Panc1 (cell line): ENCODE results near the gene OR2T1. TPM values are rescaled to one million over a fixed set of nuclear protein-coding genes. Genes with fewer than 3 reads are reported as not detected.
"Not testable (repeated sequence)": the region's sequence is repeated elsewhere in the genome, so short reads cannot be mapped to it uniquely, and the experiment has no call there.

Source experiments
- ATAC-seq: fragments of 200-7000 bp; cut with Tn5 transposase; 2 replicates; pipeline ENCODE4 v1.9.1; 2020; ENCODE audit warnings: mild to moderate bottlenecking, moderate library complexity
- BruUV-seq: library from RNA; stranded (reverse); fragments of 400-500 nt; replicated peaks from 2 replicates; lab custom pipeline; 2021; lab: Mats Ljungman, UMichigan
- CTCF ChIA-PET: fragments of 300-600 bp; sonication (Branson Sonifier 250); formaldehyde crosslinking; loops from one replicate; lab custom pipeline; 2022; ENCODE audit warnings: antibody characterized with exemption; lab: Charles Lee
- POLR2A ChIA-PET: fragments of 300-600 bp; sonication (Branson Sonifier 250); formaldehyde crosslinking; loops from one replicate; lab custom pipeline; 2022; ENCODE audit warnings: antibody characterized with exemption; lab: Charles Lee
- DNase-seq: peaks from one replicate; pipeline ENCODE4 v3.0.0-alpha.2; 2010; ENCODE audit warnings: low read depth, low spot score
- H3K27ac ChIP-seq: 2 replicates; pipeline ENCODE4 v1.5.1; 2011; ENCODE audit warnings: mild to moderate bottlenecking, low read length, inconsistent platforms
- H3K27me3 ChIP-seq: fragments of 200-500 bp; sonication (Bioruptor generic); 2 replicates; pipeline ENCODE4 v1.6.0; 2014; ENCODE audit warnings: low read length, inconsistent platforms; ENCODE audit not compliant: control insufficient read depth, insufficient read depth
- H3K36me3 ChIP-seq: fragments of 200-500 bp; sonication (Bioruptor generic); 2 replicates; pipeline ENCODE4 v1.5.1; 2014; ENCODE audit warnings: inconsistent platforms, mild to moderate bottlenecking, low read length, moderate library complexity; ENCODE audit not compliant: control insufficient read depth, insufficient read depth
- H3K4me1 ChIP-seq: 2 replicates; pipeline ENCODE4 v1.5.1; 2011; ENCODE audit warnings: inconsistent platforms, mild to moderate bottlenecking, low read length, moderate library complexity; ENCODE audit not compliant: control insufficient read depth, insufficient read depth
- H3K4me3 ChIP-seq, 2 experiments: 2 replicates each; pipeline ENCODE4 v1.5.1; 2011 to 2012; ENCODE audit warnings: low read depth in 2 of 2, low read length in 2 of 2, mild to moderate bottlenecking in 2 of 2, inconsistent platforms in 1 of 2, moderate library complexity in 1 of 2
- H3K9me3 ChIP-seq: fragments of 200-500 bp; sonication (Bioruptor generic); 2 replicates; pipeline ENCODE4 v1.5.1; 2014; ENCODE audit warnings: low read depth, mild to moderate bottlenecking, inconsistent platforms, low read length, moderate library complexity; ENCODE audit not compliant: control insufficient read depth, insufficient read depth
- in situ Hi-C: cut with HindIII; loops from 2 replicates; pipeline ENCODE4 v1.10.0; 2016; ENCODE audit warnings: low sequenced_read_pairs, low pct_unique_long_range_greater_than_20kb
- intact Hi-C: fragments of 100-400 bp; cut with micrococcal nuclease; formaldehyde crosslinking; loops from one replicate; pipeline ENCODE4 v1.10.0; 2022; ENCODE audit not compliant: unreplicated experiment
- total RNA-seq: library from RNA; stranded (reverse); gene quantifications from one replicate; pipeline ENCODE4 v1.2.1, GENCODE V29; 2021; ENCODE audit not compliant: unreplicated experiment

The OR2T1 gene
- total RNA-seq, 1 experiment from 2014 or later, result not detected

DNA sequence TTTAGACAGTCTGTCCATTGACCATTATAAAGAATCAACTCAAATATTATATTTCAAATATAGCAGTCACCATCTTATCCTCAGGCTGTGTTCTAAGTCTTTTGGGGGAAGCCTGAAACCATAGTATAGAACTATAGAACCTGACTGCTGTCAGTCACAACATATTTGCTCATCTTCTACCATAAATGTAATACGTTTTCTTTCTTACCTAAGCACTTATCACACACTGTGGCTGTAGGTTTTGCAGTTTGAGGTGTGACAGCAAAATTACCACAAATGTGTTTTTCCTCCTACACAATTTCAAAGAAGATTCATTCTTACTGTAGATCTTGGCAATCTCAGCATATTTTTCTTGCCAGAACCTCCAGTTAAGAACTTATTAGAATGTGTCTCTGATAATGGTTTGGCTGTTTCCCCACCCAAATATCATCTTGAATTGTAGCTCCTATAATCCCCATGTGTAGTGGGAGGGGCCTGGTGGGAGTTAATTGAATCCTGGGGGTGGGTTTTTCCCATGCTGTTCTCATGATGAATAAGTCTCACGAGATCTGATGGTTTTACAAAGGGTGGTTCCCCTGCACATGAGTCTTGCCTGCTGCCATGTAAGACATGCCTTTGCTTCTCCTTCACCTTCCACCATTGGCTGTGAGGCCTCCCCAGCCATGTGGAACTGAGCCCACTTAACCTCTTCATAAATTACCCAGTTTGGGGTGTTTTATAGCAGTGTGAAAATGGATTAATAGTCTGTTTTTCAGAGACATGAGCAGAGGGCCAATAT, 39.8 kb downstream of the OR2T1 start:
- H3K27ac ChIP-seq, BruUV-seq, H3K4me3 ChIP-seq, DNase-seq, intact Hi-C loops, ATAC-seq, H3K36me3 ChIP-seq, H3K9me3 ChIP-seq, CTCF ChIA-PET, H3K27me3 ChIP-seq, POLR2A ChIA-PET, in situ Hi-C loops, H3K4me1 ChIP-seq: not testable (repeated sequence)

DNA sequence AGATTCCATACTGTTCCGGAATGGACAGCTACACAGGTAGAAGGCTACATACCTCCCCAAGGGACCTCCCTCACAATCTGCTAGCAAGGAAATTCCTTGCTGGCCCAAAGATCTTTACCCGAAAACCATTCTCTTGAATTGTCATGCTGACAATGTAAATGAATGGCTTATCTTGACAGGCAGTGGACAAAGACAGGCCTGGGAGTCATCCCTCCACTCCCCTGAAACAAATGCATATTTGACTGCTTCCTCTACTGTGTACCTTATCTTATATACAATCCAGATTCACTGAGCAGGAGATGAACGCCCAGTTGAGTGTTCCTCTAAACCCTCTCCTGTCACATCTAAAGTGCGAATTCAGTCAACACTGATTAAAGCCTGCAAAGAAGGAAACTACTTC, 41.8 kb downstream of the OR2T1 start:
- H3K36me3 ChIP-seq, H3K4me3 ChIP-seq, H3K4me1 ChIP-seq, ATAC-seq, in situ Hi-C loops, H3K27ac ChIP-seq, H3K9me3 ChIP-seq, POLR2A ChIA-PET, BruUV-seq, H3K27me3 ChIP-seq, DNase-seq, intact Hi-C loops, CTCF ChIA-PET: not testable (repeated sequence)

DNA sequence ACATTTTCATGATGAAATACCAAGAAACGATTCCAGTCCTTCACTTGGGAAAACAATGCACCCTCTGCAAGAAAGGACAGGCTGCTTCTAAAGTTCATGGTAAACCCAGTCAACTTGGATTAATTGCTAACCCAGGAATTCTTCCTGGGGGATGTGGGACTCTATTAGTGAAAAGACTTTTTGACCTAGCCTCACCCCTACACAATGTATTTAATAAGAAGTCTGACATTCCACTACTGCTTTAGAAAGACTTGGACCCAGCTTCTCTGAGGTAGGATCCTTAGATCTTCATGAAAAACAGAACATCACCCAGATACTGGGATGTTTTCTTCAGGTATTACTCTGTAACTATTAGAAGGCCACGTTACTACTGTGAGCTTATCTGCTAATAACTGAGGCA, 42.6 kb downstream of the OR2T1 start, which contains the start of gene OR2T2:
OR2T2 (plus strand) TSS at position 239 of the 400 bp plus-strand sequence. CDS start 7,161 bp downstream, outside the sequence.
- H3K27me3 ChIP-seq, ATAC-seq, H3K4me3 ChIP-seq, intact Hi-C loops, in situ Hi-C loops, POLR2A ChIA-PET, H3K4me1 ChIP-seq, CTCF ChIA-PET, BruUV-seq, DNase-seq, H3K36me3 ChIP-seq, H3K27ac ChIP-seq, H3K9me3 ChIP-seq: not testable (repeated sequence)

DNA sequence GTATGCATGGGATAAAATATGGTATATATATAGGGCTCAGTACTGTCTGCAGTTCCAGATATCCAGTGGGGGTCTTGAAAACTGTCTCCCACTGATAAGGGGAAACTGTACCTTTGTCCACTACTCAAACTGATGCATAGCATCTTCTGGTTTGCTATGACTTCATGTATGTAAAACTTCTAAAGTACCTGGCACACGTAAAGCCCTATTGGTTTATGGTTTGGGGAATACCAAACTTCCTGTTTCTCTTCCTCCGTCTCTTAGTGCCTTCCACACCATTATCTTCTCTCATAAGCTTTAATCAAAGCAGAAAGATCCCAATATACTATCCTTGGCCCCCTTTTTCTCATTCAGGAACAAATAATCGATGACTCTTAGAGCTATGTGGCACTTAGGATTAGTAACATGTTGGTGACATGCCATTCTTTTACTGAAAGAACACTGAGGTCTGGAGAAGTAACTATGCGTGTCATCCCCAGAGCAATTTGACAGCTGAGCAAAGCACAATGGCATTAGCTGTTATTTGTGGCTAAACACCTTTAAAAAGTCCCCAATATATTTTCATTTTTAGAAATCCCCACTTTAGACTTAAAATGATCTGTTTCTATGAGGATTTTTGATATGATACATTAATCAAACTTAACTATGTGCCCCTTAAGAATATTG, 45.7 kb downstream of the OR2T1 start:
- DNase-seq, intact Hi-C loops, H3K27me3 ChIP-seq, H3K9me3 ChIP-seq, BruUV-seq, H3K4me3 ChIP-seq, H3K4me1 ChIP-seq, in situ Hi-C loops, H3K36me3 ChIP-seq, H3K27ac ChIP-seq, POLR2A ChIA-PET, CTCF ChIA-PET, ATAC-seq: not testable (repeated sequence)

DNA sequence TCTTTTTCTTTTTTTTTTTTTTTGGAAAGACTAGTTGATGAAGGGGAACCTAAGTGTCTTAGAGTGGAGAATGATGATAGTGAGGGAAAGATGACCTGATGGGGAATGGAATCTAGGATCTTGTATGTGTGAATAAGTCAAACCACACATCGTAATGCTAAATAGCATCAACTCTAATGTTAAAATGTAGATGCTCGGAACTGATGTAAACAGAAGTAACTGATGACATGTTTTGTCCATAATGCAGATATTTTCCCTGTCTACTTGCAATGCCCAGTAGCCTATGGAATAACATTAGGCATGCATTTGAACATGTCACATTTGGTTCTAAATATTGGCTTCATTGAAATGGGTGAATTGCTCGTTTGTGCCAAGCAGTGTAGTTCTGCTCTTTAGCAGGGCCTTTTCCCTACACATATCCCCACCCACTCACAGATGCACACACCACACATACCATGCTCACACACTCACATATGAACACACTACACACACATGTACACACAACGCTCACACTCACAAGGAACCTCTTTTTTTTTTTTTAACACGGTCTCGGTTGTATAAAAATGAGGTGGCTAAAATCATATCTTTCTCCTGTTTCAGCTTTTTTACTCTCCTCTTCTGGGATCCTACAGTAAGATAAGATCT, 47.1 kb downstream of the OR2T1 start:
- H3K27me3 ChIP-seq, H3K4me3 ChIP-seq, H3K4me1 ChIP-seq, H3K27ac ChIP-seq, BruUV-seq, H3K36me3 ChIP-seq, CTCF ChIA-PET, ATAC-seq, intact Hi-C loops, POLR2A ChIA-PET, DNase-seq, in situ Hi-C loops, H3K9me3 ChIP-seq: not testable (repeated sequence)

DNA sequence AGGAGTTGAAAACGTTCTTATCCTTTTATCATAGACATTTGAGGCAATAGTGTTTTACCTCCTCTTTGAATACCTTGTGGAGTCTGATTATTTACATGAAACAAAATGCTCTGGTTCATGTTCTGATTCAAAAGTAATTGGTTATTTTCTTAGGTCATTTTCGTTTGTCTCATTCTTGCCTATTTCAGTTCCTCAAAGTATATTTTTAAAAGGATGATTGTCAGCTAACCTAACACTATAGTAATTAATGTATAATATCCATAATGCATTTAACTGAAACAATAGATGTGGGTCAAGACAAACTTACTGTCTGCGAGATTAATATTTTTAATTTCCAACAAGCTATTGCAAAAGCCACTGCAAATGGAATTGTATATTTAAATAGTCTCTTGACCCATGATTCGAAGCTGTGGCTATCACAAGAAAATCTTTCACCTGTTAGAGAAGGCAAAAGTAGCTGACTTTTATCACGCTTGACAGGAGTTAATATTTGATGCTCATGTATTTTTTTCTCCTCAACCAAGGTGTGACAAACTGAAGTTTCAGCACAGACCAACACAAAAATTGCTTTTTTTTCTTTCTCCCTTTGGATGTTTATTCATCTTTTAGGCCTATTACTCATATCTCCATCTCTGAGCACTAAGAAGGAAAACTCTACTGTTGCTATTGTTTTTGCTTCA, 47.8 kb downstream of the OR2T1 start:
- H3K9me3 ChIP-seq, intact Hi-C loops, POLR2A ChIA-PET, H3K4me3 ChIP-seq, H3K27me3 ChIP-seq, BruUV-seq, in situ Hi-C loops, CTCF ChIA-PET, ATAC-seq, H3K36me3 ChIP-seq, H3K27ac ChIP-seq, H3K4me1 ChIP-seq, DNase-seq: not testable (repeated sequence)

DNA sequence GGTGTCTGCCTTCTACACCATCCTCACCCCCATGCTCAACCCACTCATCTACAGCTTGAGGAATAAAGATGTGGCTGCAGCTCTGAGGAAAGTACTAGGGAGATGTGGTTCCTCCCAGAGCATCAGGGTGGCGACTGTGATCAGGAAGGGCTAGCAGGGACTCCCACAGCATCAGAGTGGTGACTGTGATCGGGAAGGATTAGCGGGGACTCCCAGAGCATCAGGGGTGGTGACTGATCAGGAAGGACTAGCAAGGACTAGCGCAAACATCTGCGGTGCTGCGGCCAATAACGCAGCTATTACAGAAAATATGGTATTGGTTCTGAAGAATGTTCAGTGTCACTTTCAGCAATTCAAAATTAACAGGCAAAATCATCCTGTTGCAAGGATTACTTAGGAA, 50.8 kb downstream of the OR2T1 start:
- H3K9me3 ChIP-seq, intact Hi-C loops, BruUV-seq, DNase-seq, CTCF ChIA-PET, H3K27me3 ChIP-seq, H3K36me3 ChIP-seq, ATAC-seq, H3K27ac ChIP-seq, H3K4me3 ChIP-seq, POLR2A ChIA-PET, in situ Hi-C loops, H3K4me1 ChIP-seq: not testable (repeated sequence)
